ENCODE data around the gene RPS14. TPM values are rescaled to one million over a fixed set of nuclear protein-coding genes. Genes with fewer than 3 reads are reported as not detected.
A peak's percentile ranks its signal among the peaks of the same experiment; 100 is the strongest.

Gene RPS14
- 1,000 to 10,000 TPM; 3,748 to 3,882 TPM for total RNA-seq

DNA sequence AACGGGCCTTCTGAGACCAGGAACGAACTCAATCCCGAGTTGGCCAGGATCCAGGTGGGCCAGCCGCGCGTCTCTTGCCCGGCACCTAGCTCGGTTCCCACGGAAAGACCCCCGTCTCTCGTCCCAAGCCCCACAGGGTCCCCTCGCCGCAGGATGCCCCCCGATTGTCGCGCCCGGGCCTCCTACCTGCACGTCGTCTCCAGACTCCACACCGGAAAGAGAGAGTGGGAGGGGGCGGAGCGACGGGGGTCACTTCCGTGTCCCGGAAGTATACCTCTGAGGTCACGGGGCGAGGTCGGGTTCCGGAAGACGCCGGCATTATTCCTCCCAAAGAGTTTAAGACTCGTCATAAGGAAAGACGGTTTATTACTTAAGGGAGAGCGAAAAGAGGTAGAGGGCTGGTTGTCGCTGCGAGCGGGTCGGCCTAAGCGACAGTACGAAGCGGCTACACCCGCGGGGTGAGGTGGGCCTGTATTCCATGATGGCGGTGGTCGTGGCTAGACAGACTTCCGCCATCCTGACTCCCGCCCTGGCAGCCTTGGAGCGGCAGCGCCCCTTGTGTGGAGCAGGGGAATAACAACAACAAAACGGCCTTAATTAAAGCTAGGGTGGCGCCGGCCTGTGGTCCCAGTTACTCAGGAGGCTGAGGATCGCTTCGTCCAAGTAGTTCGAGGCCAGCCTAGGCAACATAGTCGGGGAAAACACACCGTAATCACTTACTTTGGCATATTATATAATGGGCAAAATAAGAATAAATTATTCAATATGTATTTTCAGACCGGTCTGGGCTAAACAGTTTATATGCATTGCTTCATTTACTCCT is at the start of gene RPS14:
TSS of gene RPS14 (minus strand) at position 223 of the 823 bp plus-strand sequence. CDS start 2,006 bp downstream, outside the sequence.
- H3K36me3 Mint-ChIP-seq: peaks cover 48% of the 10 kb centered on the region
- H3K4me3 Mint-ChIP-seq: peak within 1 kb of the TSS; percentile 91
- intact Hi-C loops (cut with micrococcal nuclease): loop anchor here (1.0 to 5.0 kb wide), 5 partner anchors 9 to 703 kb away; partner anchors contain the start of genes CD74, RBM22 and TCOF1
- DNase-seq: peak; percentile 96
- H3K4me1 Mint-ChIP-seq (ENCODE audit: low read depth): peaks cover 32% of the 10 kb centered on the region
- peaks cover 2% of the 10 kb centered on the region for H3K9me3 Mint-ChIP-seq
- H3K27me3 Mint-ChIP-seq: no peaks in the 10 kb centered on the region
- CTCF ChIA-PET: interaction anchor here (0.6 to 2.4 kb wide), 19 partner anchors 9 to 900 kb away, joined by 3 to 25 read pairs (median 4); partner anchors contain the start of genes CD74 and RBM22
- POLR2A ChIA-PET: interaction anchor here (0.6 to 1.7 kb wide), 9 partner anchors 8 to 803 kb away, joined by 3 to 6 read pairs (median 4); partner anchors contain the start of genes CD74, GM2A and RBM22
- H3K27ac Mint-ChIP-seq: peak within 1 kb of the TSS; percentile 99

- Mint-ChIP-seq H3K9me3 (no peaks in the 10 kb centered on the region), H3K27ac (no peak overlapping the region), H3K4me3 (no peak overlapping the region), H3K27me3 (no peaks in the 10 kb centered on the region), H3K36me3 (no peaks in the 10 kb centered on the region), H3K4me1 (ENCODE audit: low read depth) (no peaks in the 10 kb centered on the region)
- ChIA-PET POLR2A (no interaction called here), CTCF (no interaction called here)
- intact Hi-C loops (cut with micrococcal nuclease): no loop called here
- DNase-seq: no peak
These were observed 49.4 kb upstream of the RPS14 start for GRCh38 chr5:150498971-150499370.

GRCh38 chr5:150498501-150498900 is 49.0 kb upstream of the RPS14 start:
- H3K27me3 Mint-ChIP-seq: no peaks in the 10 kb centered on the region
- H3K36me3 Mint-ChIP-seq: no peaks in the 10 kb centered on the region
- ChIA-PET POLR2A (no interaction called here), CTCF (no interaction called here)
- H3K4me3 Mint-ChIP-seq: no peak overlapping the region
- no peak overlapping the region for H3K27ac Mint-ChIP-seq
- intact Hi-C loops (cut with micrococcal nuclease): no loop called here
- no peaks in the 10 kb centered on the region for H3K4me1 Mint-ChIP-seq (ENCODE audit: low read depth)
- DNase-seq: no peak
- no peaks in the 10 kb centered on the region for H3K9me3 Mint-ChIP-seq

- POLR2A ChIA-PET: no interaction called here
- intact Hi-C loops (cut with micrococcal nuclease): no loop called here
- Mint-ChIP-seq H3K4me1 (ENCODE audit: low read depth) (no peaks in the 10 kb centered on the region), H3K27me3 (no peaks in the 10 kb centered on the region), H3K36me3 (no peaks in the 10 kb centered on the region), H3K9me3 (no peaks in the 10 kb centered on the region), H3K4me3 (no peak overlapping the region), H3K27ac (no peak overlapping the region)
- no peak for DNase-seq
- CTCF ChIA-PET: interaction anchor here (0.7 kb wide), 1 partner anchor 304 kb away, joined by 3 read pairs; no protein-coding TSS in a partner anchor
These were observed 48.4 kb upstream of the RPS14 start for GRCh38 chr5:150497989-150498317.

DNA sequence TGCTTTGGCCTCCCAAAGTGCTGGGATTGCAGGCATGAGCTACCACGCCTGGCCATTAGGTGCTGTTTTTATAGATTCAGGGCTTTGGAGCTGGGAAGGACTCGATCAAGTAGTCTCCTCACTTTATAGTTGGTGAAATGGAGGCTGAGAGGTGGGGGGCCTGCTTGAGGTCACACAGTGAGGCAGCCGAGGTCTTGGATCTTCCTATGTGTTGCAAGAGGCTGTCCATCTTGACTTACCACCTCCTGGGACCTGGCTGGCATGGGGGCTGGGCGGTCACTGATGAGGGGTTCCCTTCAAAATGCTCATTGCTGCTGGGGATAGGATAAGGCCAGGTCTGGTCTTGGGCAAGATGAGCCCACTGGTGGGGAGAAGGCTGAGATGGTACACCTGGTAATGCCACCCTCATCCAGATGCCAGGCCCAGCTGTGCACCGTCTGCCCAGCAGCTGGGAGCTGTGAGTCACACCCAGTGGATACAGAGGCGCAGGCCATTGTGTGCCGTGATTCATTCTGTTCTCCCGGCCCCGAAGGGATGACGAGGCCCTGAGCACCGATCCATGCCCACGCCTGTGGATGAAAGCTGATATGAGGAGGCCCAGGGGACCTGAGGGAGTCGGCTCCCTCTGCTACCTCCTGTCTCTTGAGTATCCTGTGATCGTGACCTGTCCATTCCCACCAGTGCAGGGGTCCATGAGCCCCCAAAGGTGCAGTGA is 47.9 kb upstream of the RPS14 start:
- ChIA-PET POLR2A (no interaction called here), CTCF (interaction anchor here (0.7 to 0.8 kb wide), 2 partner anchors 31 to 304 kb away, joined by 3 to 4 read pairs; no protein-coding TSS in a partner anchor)
- intact Hi-C loops (cut with micrococcal nuclease): no loop called here
- Mint-ChIP-seq H3K27me3 (no peaks in the 10 kb centered on the region), H3K36me3 (no peaks in the 10 kb centered on the region), H3K9me3 (no peaks in the 10 kb centered on the region), H3K27ac (no peak overlapping the region), H3K4me3 (no peak overlapping the region), H3K4me1 (ENCODE audit: low read depth) (no peaks in the 10 kb centered on the region)
- no peak for DNase-seq

DNA sequence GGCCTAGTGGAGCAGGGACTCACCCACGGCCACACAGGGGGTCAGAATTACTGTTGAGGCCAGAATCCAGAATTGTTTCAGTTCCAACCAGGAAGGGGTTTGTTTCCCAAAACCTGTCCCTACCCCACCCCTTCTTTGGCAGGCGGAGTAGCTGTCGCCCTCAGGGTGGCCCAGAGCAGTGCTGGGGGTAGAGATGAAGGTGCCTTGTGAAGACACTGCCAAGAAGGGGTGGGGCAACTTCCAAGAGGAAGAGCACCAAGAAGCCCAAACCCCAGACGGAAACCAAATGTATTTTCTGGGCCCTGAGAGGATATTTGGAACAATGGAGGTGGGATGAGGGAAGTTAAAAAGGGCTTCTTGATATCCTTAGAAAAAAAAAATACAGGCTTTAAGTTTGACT is 47.0 kb upstream of the RPS14 start:
- ChIA-PET CTCF (interaction anchor here (0.8 kb wide), 1 partner anchor 32 kb away, joined by 4 read pairs; no protein-coding TSS in a partner anchor), POLR2A (no interaction called here)
- Mint-ChIP-seq H3K36me3 (no peaks in the 10 kb centered on the region), H3K4me3 (no peak overlapping the region), H3K27ac (no peak overlapping the region), H3K27me3 (no peaks in the 10 kb centered on the region), H3K4me1 (ENCODE audit: low read depth) (no peaks in the 10 kb centered on the region), H3K9me3 (no peaks in the 10 kb centered on the region)
- no peak for DNase-seq
- intact Hi-C loops (cut with micrococcal nuclease): no loop called here

DNA sequence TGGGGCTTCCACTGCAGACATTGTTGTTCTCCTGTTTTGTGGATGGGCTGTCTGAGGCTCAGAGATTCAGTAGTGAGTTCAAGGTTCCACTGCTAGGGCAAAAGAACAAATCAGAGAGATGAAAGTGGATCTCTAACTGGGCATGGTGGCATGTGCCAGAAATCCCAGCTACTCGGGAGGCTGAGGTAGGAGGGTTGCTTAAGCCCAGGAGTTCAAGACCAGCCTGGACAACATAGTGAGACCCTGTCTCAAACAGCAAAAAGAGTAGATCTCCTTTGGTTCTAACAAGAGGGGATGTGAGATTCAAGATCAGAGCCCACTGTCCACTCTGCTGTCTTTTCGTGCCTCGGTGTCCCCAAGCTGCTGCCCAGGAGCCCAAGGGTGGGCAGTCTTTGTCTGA is 46.6 kb upstream of the RPS14 start:
- CTCF ChIA-PET: no interaction called here
- Mint-ChIP-seq H3K4me3 (no peak overlapping the region), H3K9me3 (no peaks in the 10 kb centered on the region), H3K4me1 (ENCODE audit: low read depth) (no peaks in the 10 kb centered on the region), H3K27me3 (no peaks in the 10 kb centered on the region), H3K36me3 (no peaks in the 10 kb centered on the region), H3K27ac (no peak overlapping the region)
- intact Hi-C loops (cut with micrococcal nuclease): no loop called here
- POLR2A ChIA-PET: no interaction called here
- no peak for DNase-seq

DNA sequence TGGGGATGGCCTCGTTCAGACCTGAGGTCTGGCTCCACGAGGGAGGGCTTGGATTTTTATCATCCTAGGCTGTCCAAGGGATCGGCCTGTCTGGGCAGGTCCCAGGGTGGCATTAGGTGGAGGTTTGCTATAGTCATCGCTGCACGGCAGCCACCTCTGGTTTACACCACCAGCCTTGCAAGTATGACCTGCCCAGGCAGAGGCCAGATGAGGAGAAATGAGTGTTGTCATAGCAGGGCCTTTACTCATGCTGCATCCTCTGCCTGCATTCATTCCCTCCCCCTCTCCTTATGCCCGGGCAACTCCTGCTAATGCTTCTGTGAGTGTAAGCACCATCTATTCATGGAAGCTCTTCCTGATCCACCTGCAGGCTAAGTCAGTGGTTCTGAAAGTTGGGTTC is 43.1 kb upstream of the RPS14 start:
- Mint-ChIP-seq H3K9me3 (no peaks in the 10 kb centered on the region), H3K27me3 (peaks cover 6% of the 10 kb centered on the region), H3K36me3 (no peaks in the 10 kb centered on the region), H3K4me1 (ENCODE audit: low read depth) (no peaks in the 10 kb centered on the region), H3K4me3 (no peak overlapping the region), H3K27ac (no peak overlapping the region)
- no peak for DNase-seq
- ChIA-PET CTCF (no interaction called here), POLR2A (no interaction called here)
- intact Hi-C loops (cut with micrococcal nuclease): no loop called here

GRCh38 chr5:150491876-150492275 is 42.3 kb upstream of the RPS14 start:
- H3K4me1 Mint-ChIP-seq (ENCODE audit: low read depth): peaks cover 4% of the 10 kb centered on the region
- peaks cover 12% of the 10 kb centered on the region for H3K27me3 Mint-ChIP-seq
- intact Hi-C loops (cut with micrococcal nuclease): no loop called here
- no peaks in the 10 kb centered on the region for H3K9me3 Mint-ChIP-seq
- H3K27ac Mint-ChIP-seq: no peak overlapping the region
- CTCF ChIA-PET: no interaction called here
- POLR2A ChIA-PET: no interaction called here
- no peak for DNase-seq
- H3K36me3 Mint-ChIP-seq: no peaks in the 10 kb centered on the region
- H3K4me3 Mint-ChIP-seq: no peak overlapping the region

DNA sequence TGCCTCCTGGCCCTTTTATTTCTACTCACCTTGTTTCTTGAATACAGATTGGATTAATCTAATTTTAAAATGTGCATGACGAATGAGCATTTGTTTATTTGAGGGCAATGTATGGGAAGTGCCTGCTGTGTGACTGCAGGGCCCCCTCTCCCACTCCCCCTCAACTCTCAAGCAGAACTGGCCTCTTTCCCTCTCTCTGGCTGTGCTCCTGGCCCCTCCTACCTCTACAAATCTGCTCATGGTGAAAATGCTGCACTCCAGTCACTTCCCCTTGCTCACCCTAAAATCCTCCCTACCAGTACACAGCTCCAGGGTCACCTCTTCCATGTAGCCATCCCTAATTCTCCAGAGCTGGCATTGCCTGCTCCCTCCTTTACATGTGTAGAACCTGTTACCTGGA is 41.2 kb upstream of the RPS14 start:
- no peak for DNase-seq
- ChIA-PET CTCF (interaction anchor here (2.1 kb wide), 1 partner anchor 54 kb away, joined by 6 read pairs; no protein-coding TSS in a partner anchor), POLR2A (no interaction called here)
- H3K9me3 Mint-ChIP-seq: no peaks in the 10 kb centered on the region
- intact Hi-C loops (cut with micrococcal nuclease): no loop called here
- H3K27ac Mint-ChIP-seq: no peak overlapping the region
- H3K4me3 Mint-ChIP-seq: no peak overlapping the region
- H3K4me1 Mint-ChIP-seq (ENCODE audit: low read depth): peaks cover 4% of the 10 kb centered on the region
- H3K27me3 Mint-ChIP-seq: peaks cover 12% of the 10 kb centered on the region
- H3K36me3 Mint-ChIP-seq: no peaks in the 10 kb centered on the region

DNA sequence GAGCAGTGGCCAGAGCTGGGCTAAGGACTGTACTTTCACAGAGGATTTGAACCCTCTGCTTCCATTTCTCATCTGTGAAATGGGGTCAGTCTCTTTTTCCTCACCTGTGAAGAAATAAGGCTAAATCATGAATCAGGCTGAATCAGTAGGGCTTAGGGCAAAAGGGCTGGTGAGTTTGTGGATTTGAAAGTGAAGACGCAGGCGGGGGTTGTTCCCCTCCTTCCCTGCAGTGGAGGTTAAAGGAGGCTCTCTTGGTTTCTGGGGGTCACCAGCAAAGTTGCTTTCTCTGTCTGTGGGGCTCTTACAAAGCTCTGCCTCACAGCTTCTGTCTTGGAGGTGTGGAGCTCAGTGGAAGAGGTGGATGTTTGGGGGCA is 40.7 kb upstream of the RPS14 start:
- DNase-seq: no peak
- H3K36me3 Mint-ChIP-seq: no peaks in the 10 kb centered on the region
- ChIA-PET CTCF (interaction anchor here (1.2 to 2.1 kb wide), 2 partner anchors 15 to 54 kb away, joined by 3 to 6 read pairs; no protein-coding TSS in a partner anchor), POLR2A (no interaction called here)
- no peaks in the 10 kb centered on the region for H3K9me3 Mint-ChIP-seq
- H3K4me3 Mint-ChIP-seq: no peak overlapping the region
- no peak overlapping the region for H3K27ac Mint-ChIP-seq
- peaks cover 12% of the 10 kb centered on the region for H3K27me3 Mint-ChIP-seq
- H3K4me1 Mint-ChIP-seq (ENCODE audit: low read depth): peaks cover 4% of the 10 kb centered on the region
- intact Hi-C loops (cut with micrococcal nuclease): no loop called here

- ChIA-PET POLR2A (no interaction called here), CTCF (interaction anchor here (1.2 to 2.1 kb wide), 2 partner anchors 16 to 55 kb away, joined by 3 to 6 read pairs; no protein-coding TSS in a partner anchor)
- H3K27me3 Mint-ChIP-seq: peaks cover 16% of the 10 kb centered on the region
- H3K4me1 Mint-ChIP-seq (ENCODE audit: low read depth): peaks cover 7% of the 10 kb centered on the region
- no peak overlapping the region for H3K4me3 Mint-ChIP-seq
- H3K9me3 Mint-ChIP-seq: no peaks in the 10 kb centered on the region
- H3K36me3 Mint-ChIP-seq: no peaks in the 10 kb centered on the region
- no peak overlapping the region for H3K27ac Mint-ChIP-seq
- DNase-seq: no peak
- intact Hi-C loops (cut with micrococcal nuclease): no loop called here
These were observed 40.1 kb upstream of the RPS14 start for GRCh38 chr5:150489360-150490295.

Measured in activated CD4-positive, alpha-beta memory T cell treated with anti-CD3 and anti-CD28 coated beads for 36 hours (primary cell).